ENCODE results near the gene PHF19.

PHF19 gene

GRCh38 chr9:120885457-120885856 is 8.5 kb upstream of the PHF19 start:
- Histone ChIP-seq H3K27me3 (no peaks in the 10 kb centered on the region), H3K36me3 (no peaks in the 10 kb centered on the region), H3K9ac (peak overlapping the region; percentile 59; the same call in 1 of the 2 replicates), H3K9me3 (no peaks in the 10 kb centered on the region), H3K4me2 (peak overlapping the region; percentile 89), H3K4me1 (peaks cover 98% of the 10 kb centered on the region), H4K20me1 (no peaks in the 10 kb centered on the region), H3K27ac (peak overlapping the region; percentile 93), H3K4me3 (no peak overlapping the region)
- no peak for TF ChIP-seq Cebpa-rat (IDR thresholded peaks at IDR 0.05)

GRCh38 chr9:120883608-120883996 is 6.6 kb upstream of the PHF19 start:
- Histone ChIP-seq H3K4me2 (peak overlapping the region; percentile 51), H3K36me3 (no peaks in the 10 kb centered on the region), H3K4me3 (no peak overlapping the region), H4K20me1 (no peaks in the 10 kb centered on the region), H3K9ac (no peak overlapping the region), H3K27ac (peak overlapping the region; percentile 44; the same call in 1 of the 2 replicates), H3K9me3 (no peaks in the 10 kb centered on the region), H3K27me3 (no peaks in the 10 kb centered on the region), H3K4me1 (peaks cover 98% of the 10 kb centered on the region)
- TF ChIP-seq Cebpa-rat (IDR thresholded peaks at IDR 0.05), result no peak

- H3K4me3 ChIP-seq, result no peak overlapping the region
- no peak overlapping the region; the same call in 1 of the 2 replicates for H3K9ac ChIP-seq
- H3K36me3 ChIP-seq, result no peaks in the 10 kb centered on the region
- H3K27me3 ChIP-seq, result no peaks in the 10 kb centered on the region
- H4K20me1 ChIP-seq, result no peaks in the 10 kb centered on the region
- TF ChIP-seq Cebpa-rat (IDR thresholded peaks at IDR 0.05), result no peak
- peak overlapping the region; percentile 51 for H3K4me2 ChIP-seq
- H3K9me3 ChIP-seq, result no peaks in the 10 kb centered on the region
- peak overlapping the region; percentile 52 for H3K27ac ChIP-seq
- peaks cover 98% of the 10 kb centered on the region for H3K4me1 ChIP-seq
Observed at GRCh38 chr9:120882935-120883607, 6.1 kb upstream of the PHF19 start.

GRCh38 chr9:120879446-120879845 is 2.5 kb upstream of the PHF19 start:
- Histone ChIP-seq H3K9ac (no peak overlapping the region), H3K4me2 (peak overlapping the region; percentile 95), H3K36me3 (peaks cover 8% of the 10 kb centered on the region), H3K9me3 (no peaks in the 10 kb centered on the region), H3K4me1 (peaks cover 85% of the 10 kb centered on the region), H3K27me3 (no peaks in the 10 kb centered on the region), H3K27ac (no peak overlapping the region), H3K4me3 (no peak overlapping the region), H4K20me1 (no peaks in the 10 kb centered on the region)
- no peak for TF ChIP-seq Cebpa-rat (IDR thresholded peaks at IDR 0.05)

- H3K4me1 ChIP-seq, result peaks cover 85% of the 10 kb centered on the region
- H3K9me3 ChIP-seq, result no peaks in the 10 kb centered on the region
- H3K36me3 ChIP-seq, result peaks cover 18% of the 10 kb centered on the region
- H3K27me3 ChIP-seq, result no peaks in the 10 kb centered on the region
- H3K27ac ChIP-seq, result peak overlapping the region; percentile 94
- H3K4me2 ChIP-seq, result peak overlapping the region; percentile 95
- H3K4me3 ChIP-seq, result peak overlapping the region; percentile 75
- no peaks in the 10 kb centered on the region for H4K20me1 ChIP-seq
- TF ChIP-seq Cebpa-rat (IDR thresholded peaks at IDR 0.05), result no peak
- peak overlapping the region; percentile 86 for H3K9ac ChIP-seq
Observed at GRCh38 chr9:120878188-120879130, 1.5 kb upstream of the PHF19 start.

- Histone ChIP-seq H3K4me2 (peak overlapping the region; percentile 95), H3K27ac (peak overlapping the region; percentile 94), H3K9ac (peak overlapping the region; percentile 91), H3K36me3 (peaks cover 28% of the 10 kb centered on the region), H3K4me1 (peaks cover 79% of the 10 kb centered on the region), H3K9me3 (no peaks in the 10 kb centered on the region), H3K4me3 (peak overlapping the region; percentile 75), H3K27me3 (no peaks in the 10 kb centered on the region), H4K20me1 (no peaks in the 10 kb centered on the region)
- TF ChIP-seq Cebpa-rat (IDR thresholded peaks at IDR 0.05), result no peak
Observed at GRCh38 chr9:120877276-120878034, 467 bp upstream of the PHF19 start.

- no peak for TF ChIP-seq Cebpa-rat (IDR thresholded peaks at IDR 0.05)
- peak overlapping the region; percentile 73 for H3K4me2 ChIP-seq
- H3K27me3 ChIP-seq, result no peaks in the 10 kb centered on the region
- peak overlapping the region; percentile 91 for H3K9ac ChIP-seq
- H3K4me3 ChIP-seq, result peak overlapping the region; percentile 75
- H3K4me1 ChIP-seq, result peaks cover 68% of the 10 kb centered on the region
- H3K27ac ChIP-seq, result peak overlapping the region; percentile 91
- H3K9me3 ChIP-seq, result no peaks in the 10 kb centered on the region
- peaks cover 40% of the 10 kb centered on the region for H3K36me3 ChIP-seq
- no peaks in the 10 kb centered on the region for H4K20me1 ChIP-seq
Observed at GRCh38 chr9:120875954-120876841, 790 bp downstream of the PHF19 start.

- Histone ChIP-seq H3K9ac (peak overlapping the region; percentile 91), H4K20me1 (no peaks in the 10 kb centered on the region), H3K4me2 (peak overlapping the region; percentile 73), H3K9me3 (no peaks in the 10 kb centered on the region), H3K4me1 (peaks cover 62% of the 10 kb centered on the region), H3K4me3 (peak overlapping the region; percentile 75), H3K27me3 (no peaks in the 10 kb centered on the region), H3K36me3 (peaks cover 46% of the 10 kb centered on the region), H3K27ac (peak overlapping the region; percentile 91)
- TF ChIP-seq Cebpa-rat (IDR thresholded peaks at IDR 0.05), result no peak
Observed at GRCh38 chr9:120875643-120875953, 1.4 kb downstream of the PHF19 start.

- Histone ChIP-seq H3K4me1 (peaks cover 61% of the 10 kb centered on the region), H3K9ac (peak overlapping the region; percentile 91), H3K27ac (peak overlapping the region; percentile 91), H3K4me2 (peak overlapping the region; percentile 73), H3K27me3 (no peaks in the 10 kb centered on the region), H3K4me3 (peak overlapping the region; percentile 75), H3K9me3 (no peaks in the 10 kb centered on the region), H4K20me1 (no peaks in the 10 kb centered on the region), H3K36me3 (peaks cover 50% of the 10 kb centered on the region)
- no peak for TF ChIP-seq Cebpa-rat (IDR thresholded peaks at IDR 0.05)
Observed at GRCh38 chr9:120875195-120875565, 1.8 kb downstream of the PHF19 start.
